H1 (cell line): ENCODE data around the gene PRMT6. TPM values are rescaled to one million over a fixed set of nuclear protein-coding genes. Genes with fewer than 3 reads are reported as not detected.

ENCODE experiments used
- CTCF ChIA-PET: fragments of 300-600 bp; sonication (Branson Sonifier 250); formaldehyde crosslinking; loops from one replicate; lab custom pipeline; 2021; ENCODE audit not compliant: partially characterized antibody; lab: Charles Lee
- POLR2A ChIA-PET: fragments of 300-600 bp; sonication (Branson Sonifier 250); formaldehyde crosslinking; loops from one replicate; lab custom pipeline; 2021; ENCODE audit warnings: inconsistent platforms; ENCODE audit not compliant: partially characterized antibody; lab: Charles Lee
- DNase-seq, 2 experiments: peaks; one replicate each; pipeline versions ENCODE4 v3.0.0 to v3.0.0-alpha.2; 2010 to 2022; ENCODE audit warnings: low spot score in 2 of 2, low read depth in 1 of 2, mixed read lengths in 1 of 2
- FAIRE-seq: peaks from 2 replicates; lab custom pipeline; 2011; peaks lifted over from hg19 to GRCh38; lab: Jason Lieb, UNC
- H2AFZ ChIP-seq: 2 replicates; pipeline ENCODE4 v1.8.1; 2012; ENCODE audit warnings: low read length, inconsistent platforms
- H2AK5ac ChIP-seq: 2 replicates; pipeline ENCODE4 v1.6.1; 2013; ENCODE audit warnings: low read depth, low read length
- H2BK120ac ChIP-seq: replicated peaks from 2 replicates; pipeline ENCODE3; 2013; ENCODE audit warnings: low read depth, low read length, inconsistent platforms
- H2BK12ac ChIP-seq: 2 replicates; pipeline ENCODE4 v1.6.1; 2013; ENCODE audit warnings: low read depth, low read length
- H2BK15ac ChIP-seq: 2 replicates; pipeline ENCODE4 v1.6.1; 2013; ENCODE audit warnings: low read length
- H2BK20ac ChIP-seq: 2 replicates; pipeline ENCODE4 v1.6.1; 2013; ENCODE audit warnings: low read length
- H2BK5ac ChIP-seq: 2 replicates; pipeline ENCODE4 v1.6.1; 2013; ENCODE audit warnings: low read depth, low read length
- H3K14ac ChIP-seq: 2 replicates; pipeline ENCODE4 v1.6.1; 2013; ENCODE audit warnings: inconsistent platforms; ENCODE audit not compliant: insufficient read length
- H3K18ac ChIP-seq: 2 replicates; pipeline ENCODE4 v1.6.1; 2013; ENCODE audit warnings: low read length; ENCODE audit errors: extremely low read depth
- H3K23ac ChIP-seq: 2 replicates; pipeline ENCODE4 v1.6.1; 2013; ENCODE audit warnings: inconsistent platforms; ENCODE audit not compliant: insufficient read length
- H3K23me2 ChIP-seq: 2 replicates; pipeline ENCODE4 v1.6.1; 2013; ENCODE audit warnings: low read depth, low read length
- H3K27ac ChIP-seq: 2 replicates; pipeline ENCODE4 v1.6.1; 2011; ENCODE audit warnings: low read depth, low read length, inconsistent platforms
- H3K27me3 ChIP-seq, 4 experiments: replicated peaks in 1 of 4; 1 replicate in 1 of 4; 2 replicates in 3 of 4; pipeline versions ENCODE4 v1.6.1 to v1.8.1; 2011 to 2013; ENCODE audit warnings: low read length in 3 of 4, mild to moderate bottlenecking in 3 of 4, inconsistent platforms in 2 of 4, mixed read lengths in 2 of 4, moderate library complexity in 1 of 4; ENCODE audit not compliant: control insufficient read depth in 3 of 4, insufficient read depth in 3 of 4; ENCODE audit errors: extremely low read depth in 1 of 4
- H3K36me3 ChIP-seq, 4 experiments: 2 replicates each; pipeline versions ENCODE4 v1.6.1 to v1.8.1; 2011 to 2013; ENCODE audit warnings: mild to moderate bottlenecking in 4 of 4, low read length in 3 of 4, moderate library complexity in 2 of 4, control low read depth in 1 of 4, inconsistent platforms in 1 of 4; ENCODE audit not compliant: insufficient read depth in 4 of 4, control insufficient read depth in 2 of 4
- H3K4ac ChIP-seq: replicated peaks from 2 replicates; pipeline ENCODE3; 2013; ENCODE audit warnings: low read length, low read depth, mixed read lengths, inconsistent platforms; ENCODE audit not compliant: insufficient read length
- H3K4me1 ChIP-seq, 4 experiments: replicated peaks in 1 of 4; 1 replicate in 1 of 4; 2 replicates in 3 of 4; pipeline versions ENCODE4 v1.6.1 to v1.8.1; 2011 to 2013; ENCODE audit warnings: low read length in 3 of 4, inconsistent platforms in 2 of 4, mixed read lengths in 1 of 4; ENCODE audit not compliant: insufficient read depth in 4 of 4, control insufficient read depth in 3 of 4
- H3K4me2 ChIP-seq, 2 experiments: 2 replicates each; pipeline versions ENCODE4 v1.6.1 to v1.8.1; 2011 to 2013; ENCODE audit warnings: low read depth in 2 of 2, low read length in 2 of 2, control low read depth in 1 of 2, inconsistent platforms in 1 of 2, mild to moderate bottlenecking in 1 of 2; ENCODE audit not compliant: insufficient read depth in 1 of 2
- H3K4me3 ChIP-seq, 4 experiments: fragments of 200-600, 300-600 bp in 1 of 4; sonication (generic), shearing (Covaris generic), sonication (Bioruptor Twin) in 1 of 4; 2 replicates each; pipeline versions ENCODE4 v1.5.1 to v1.8.1; 2011 to 2016; ENCODE audit warnings: low read length in 4 of 4, low read depth in 3 of 4, control low read depth in 2 of 4, inconsistent platforms in 2 of 4, mild to moderate bottlenecking in 2 of 4, mixed read lengths in 1 of 4, moderate library complexity in 1 of 4; ENCODE audit not compliant: insufficient read depth in 2 of 4; ENCODE audit errors: extremely low read depth in 1 of 4
- H3K56ac ChIP-seq: replicated peaks from 2 replicates; pipeline ENCODE3; 2013; ENCODE audit warnings: low read depth, mild to moderate bottlenecking, mixed read lengths, low read length, inconsistent platforms; ENCODE audit not compliant: insufficient read length
- H3K79me1 ChIP-seq: 2 replicates; pipeline ENCODE4 v1.6.1; 2013; ENCODE audit warnings: low read depth, low read length, control low read depth
- H3K79me2 ChIP-seq, 2 experiments: 2 replicates each; pipeline versions ENCODE4 v1.6.1 to v1.8.1; 2012 to 2013; ENCODE audit warnings: low read length in 2 of 2, mild to moderate bottlenecking in 2 of 2, inconsistent platforms in 1 of 2; ENCODE audit not compliant: insufficient read depth in 2 of 2, control insufficient read depth in 1 of 2
- H3K9ac ChIP-seq, 4 experiments: replicated peaks in 1 of 4; 1 replicate in 1 of 4; 2 replicates in 3 of 4; pipeline versions ENCODE4 v1.6.1 to v1.8.1; 2011 to 2013; ENCODE audit warnings: low read depth in 3 of 4, low read length in 3 of 4, control low read depth in 2 of 4, mild to moderate bottlenecking in 2 of 4, moderate library complexity in 2 of 4, inconsistent platforms in 1 of 4; ENCODE audit errors: extremely low read depth in 1 of 4
- H3K9me3 ChIP-seq, 2 experiments: 2 replicates each; pipeline versions ENCODE4 v1.6.1 to v1.8.1; 2012 to 2013; ENCODE audit warnings: mild to moderate bottlenecking in 2 of 2, moderate library complexity in 2 of 2, control low read depth in 1 of 2, inconsistent platforms in 1 of 2, low read depth in 1 of 2, low read length in 1 of 2, mixed read lengths in 1 of 2; ENCODE audit not compliant: insufficient read depth in 2 of 2
- H4K20me1 ChIP-seq, 2 experiments: replicated peaks in 1 of 2; 2 replicates each; pipeline versions ENCODE3 to v1.8.1; 2011 to 2013; ENCODE audit warnings: inconsistent platforms in 2 of 2, low read length in 2 of 2, mild to moderate bottlenecking in 1 of 2; ENCODE audit not compliant: insufficient read depth in 2 of 2, control insufficient read depth in 1 of 2
- H4K5ac ChIP-seq: 2 replicates; pipeline ENCODE4 v1.6.1; 2013; ENCODE audit warnings: low read length, low read depth, mixed read lengths, inconsistent platforms; ENCODE audit not compliant: insufficient read length
- H4K8ac ChIP-seq: 2 replicates; pipeline ENCODE4 v1.8.0; 2013; ENCODE audit warnings: mild to moderate bottlenecking, moderate library complexity, low read length, inconsistent platforms; ENCODE audit not compliant: insufficient read depth; ENCODE audit errors: extremely low read depth
- H4K91ac ChIP-seq: replicated peaks from 2 replicates; pipeline ENCODE3; 2013; ENCODE audit warnings: low read length, mixed read lengths, inconsistent platforms; ENCODE audit not compliant: insufficient read length
- BCL11A ChIP-seq, 2 experiments: IDR thresholded peaks; one replicate each; pipeline ENCODE4 v1.6.1; 2011; ENCODE audit warnings: low read depth in 2 of 2, low read length in 2 of 2, mild to moderate bottlenecking in 2 of 2
- JUN ChIP-seq: IDR thresholded peaks from 2 replicates; pipeline ENCODE4 v1.6.1; 2011; ENCODE audit warnings: low read depth, mild to moderate bottlenecking, improper control_type of control experiment, low read length
- KDM4A ChIP-seq: IDR thresholded peaks from one replicate; pipeline ENCODE4 v1.7.1; 2012; ENCODE audit warnings: low read depth, mild to moderate bottlenecking, moderate library complexity, low read length, inconsistent platforms; ENCODE audit not compliant: severe bottlenecking
- NANOG ChIP-seq: IDR thresholded peaks from 2 replicates; pipeline ENCODE4 v1.6.1; 2011; ENCODE audit warnings: low read length, low read depth, mild to moderate bottlenecking, inconsistent platforms; ENCODE audit not compliant: insufficient read depth, poor library complexity, severe bottlenecking
- NRF1 ChIP-seq: IDR thresholded peaks from 2 replicates; pipeline ENCODE4 v1.6.1; 2011; ENCODE audit warnings: mild to moderate bottlenecking, low read depth, low read length, improper control_type of control experiment
- POLR2AphosphoS5 ChIP-seq: IDR thresholded peaks from 2 replicates; pipeline ENCODE4 v1.6.1; 2011; ENCODE audit warnings: low read depth, low read length
- RFX5 ChIP-seq: IDR thresholded peaks from 2 replicates; pipeline ENCODE4 v1.6.1; 2011; ENCODE audit warnings: low read depth, low read length, improper control_type of control experiment, borderline replicate concordance
- SP4 ChIP-seq: IDR thresholded peaks from 2 replicates; pipeline ENCODE4 v1.6.1; 2012; ENCODE audit warnings: low read length, inconsistent platforms
- SRF ChIP-seq: IDR thresholded peaks from 2 replicates; pipeline ENCODE4 v1.6.1; 2011; ENCODE audit warnings: mild to moderate bottlenecking, low read depth, low read length, moderate library complexity
- USF2 ChIP-seq: IDR thresholded peaks from 2 replicates; pipeline ENCODE4 v1.6.1; 2011; ENCODE audit warnings: low read length, improper control_type of control experiment
- ZNF274 ChIP-seq: IDR thresholded peaks from 2 replicates; pipeline ENCODE4 v1.7.0; 2012; ENCODE audit warnings: low read length, borderline replicate concordance; ENCODE audit errors: extremely low read depth
- WGBS, 2 experiments: shearing (Covaris generic) in 1 of 2; methylation state at CpG; one replicate each; pipeline versions ENCODE4 v1.1.6 to v1.1.7; 2013 to 2015; ENCODE audit warnings: low lambda C conversion rate in 2 of 2, mixed read lengths in 2 of 2, inconsistent platforms in 1 of 2, low coverage in 1 of 2, missing lambda C conversion rate in 1 of 2; ENCODE audit not compliant: insufficient replicate concordance in 2 of 2, insufficient coverage in 1 of 2, insufficient read length in 1 of 2; ENCODE audit errors: extremely low coverage in 1 of 2, missing lambda C conversion rate in 1 of 2; 5-methylcytosine and 5-hydroxymethylcytosine counted together
- polyA plus RNA-seq, 7 experiments: library from polyadenylated mRNA; depleted of rRNA in 3 of 7; stranded (reverse) in 5 of 7; unstranded in 2 of 7; fragments of >200 nt in 5 of 7; fragments of 200-250 nt in 2 of 7; gene quantifications; 1 replicate in 5 of 7; 2 replicates in 1 of 7; 4 replicates in 1 of 7; pipeline versions ENCODE4 v1.2.1 to v1.2.3, GENCODE V29; 2011 to 2013; ENCODE audit warnings: missing spikeins in 2 of 7, mixed read lengths in 2 of 7
- total RNA-seq: library from RNA; stranded (reverse); fragmentation: NEBNext Ultra II Directional; extraction: Animal tissue kit (Norgen Biotek cat#: 25700); gene quantifications from 2 replicates; pipeline ENCODE4 v1.2.1, GENCODE V29; 2021

Gene PRMT6
- total and polyA plus RNA-seq, 2 of the 8 experiments (the other 6 are each of a cell fraction or from before 2014, with no cell fraction given), result 23.6 to 38.2 TPM

- Histone ChIP-seq H2BK5ac (no peak overlapping the region), H3K23ac (no peak overlapping the region), H2BK120ac (no peak overlapping the region), H3K79me1 (no peaks in the 10 kb centered on the region), H4K5ac (no peak overlapping the region), H2BK15ac (no peak overlapping the region), H3K18ac (no peak overlapping the region), H3K4me1 (no peaks in the 10 kb centered on the region), H3K56ac (no peak overlapping the region), H3K79me2 (no peaks in the 10 kb centered on the region), H2AFZ (no peak overlapping the region), H3K9ac (no peak overlapping the region), H4K91ac (no peak overlapping the region), H3K9me3 (no peaks in the 10 kb centered on the region), H3K23me2 (no peaks in the 10 kb centered on the region), H4K20me1 (no peaks in the 10 kb centered on the region), H3K14ac (no peak overlapping the region), H3K4me3 (no peak overlapping the region), H3K27ac (no peak overlapping the region), H2BK12ac (no peak overlapping the region), H3K27me3 (no peaks in the 10 kb centered on the region), H3K4ac (no peak overlapping the region), H3K4me2 (no peak overlapping the region), H3K36me3 (no peaks in the 10 kb centered on the region), H2AK5ac (no peak overlapping the region), H2BK20ac (no peak overlapping the region), H4K8ac (no peak overlapping the region)
- ChIA-PET CTCF (no interaction called here), POLR2A (no interaction called here)
- 97% methylated on average over 5 of the region's 5 CpGs; no CpG with 5 or more reads in 1 of the 2 experiments for WGBS, 2 experiments
- FAIRE-seq, result no peak
- no peak for TF ChIP-seq RFX5
- TF ChIP-seq NRF1, result no peak
- TF ChIP-seq SP4, result no peak
- TF ChIP-seq USF2, result no peak
- no peak for TF ChIP-seq ZNF274
- no peak for TF ChIP-seq POLR2AphosphoS5
- TF ChIP-seq KDM4A, result no peak
- no peak for TF ChIP-seq NANOG
- TF ChIP-seq SRF, result no peak
- no peak for TF ChIP-seq JUN
- no peak for TF ChIP-seq BCL11A (IDR thresholded peaks at IDR 0.05; ENCODE audit: low read depth in 2 of 2, low read length in 2 of 2)
- DNase-seq, result no peak
Observed at GRCh38 chr1:107018445-107018844, 38.0 kb upstream of the PRMT6 start.
